ENCODE data around the gene PADI2.
A peak's percentile ranks its signal among the peaks of the same experiment; 100 is the strongest.

Gene PADI2

DNA sequence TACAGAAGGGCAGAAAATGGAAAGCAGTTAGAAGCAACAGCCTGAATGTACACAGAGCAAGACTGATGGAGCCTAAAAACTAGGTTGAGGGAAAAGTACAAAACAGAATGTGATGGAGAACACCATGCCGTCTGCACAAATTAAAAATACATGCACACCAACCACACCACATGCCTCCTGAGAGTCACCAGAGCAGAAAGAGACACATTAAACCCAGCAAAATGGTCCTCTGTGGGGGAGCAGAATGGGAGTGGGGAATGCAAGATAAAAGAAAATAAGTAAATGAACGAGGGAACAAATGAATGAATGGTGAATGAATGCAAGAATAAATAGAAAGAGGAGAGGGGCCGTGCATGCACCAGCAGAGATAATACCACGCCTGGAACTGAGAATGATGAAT, 24.1 kb downstream of the PADI2 start:
- no peaks in the 10 kb centered on the region for H3K36me3 ChIP-seq
- H3K9ac ChIP-seq, result no peak overlapping the region
- H3K27ac ChIP-seq, result no peak overlapping the region
- no peaks in the 10 kb centered on the region for H4K20me1 ChIP-seq
- H3K4me3 ChIP-seq, result no peak overlapping the region
- peaks cover 21% of the 10 kb centered on the region for H3K9me3 ChIP-seq
- peaks cover 46% of the 10 kb centered on the region for H3K4me1 ChIP-seq
- no peak for TF ChIP-seq Cebpa-rat (IDR thresholded peaks at IDR 0.05)
- no peaks in the 10 kb centered on the region for H3K27me3 ChIP-seq
- H3K4me2 ChIP-seq, result peak overlapping the region; percentile 33

- no peak overlapping the region for H3K9ac ChIP-seq
- no peaks in the 10 kb centered on the region for H3K36me3 ChIP-seq
- no peak for TF ChIP-seq Cebpa-rat (IDR thresholded peaks at IDR 0.05)
- peak overlapping the region; percentile 33 for H3K4me2 ChIP-seq
- H4K20me1 ChIP-seq, result no peaks in the 10 kb centered on the region
- H3K4me1 ChIP-seq, result peaks cover 41% of the 10 kb centered on the region
- no peaks in the 10 kb centered on the region for H3K27me3 ChIP-seq
- no peak overlapping the region for H3K27ac ChIP-seq
- no peak overlapping the region for H3K4me3 ChIP-seq
- peaks cover 21% of the 10 kb centered on the region for H3K9me3 ChIP-seq
Observed at GRCh38 chr1:17094664-17095063, 24.6 kb downstream of the PADI2 start.

DNA sequence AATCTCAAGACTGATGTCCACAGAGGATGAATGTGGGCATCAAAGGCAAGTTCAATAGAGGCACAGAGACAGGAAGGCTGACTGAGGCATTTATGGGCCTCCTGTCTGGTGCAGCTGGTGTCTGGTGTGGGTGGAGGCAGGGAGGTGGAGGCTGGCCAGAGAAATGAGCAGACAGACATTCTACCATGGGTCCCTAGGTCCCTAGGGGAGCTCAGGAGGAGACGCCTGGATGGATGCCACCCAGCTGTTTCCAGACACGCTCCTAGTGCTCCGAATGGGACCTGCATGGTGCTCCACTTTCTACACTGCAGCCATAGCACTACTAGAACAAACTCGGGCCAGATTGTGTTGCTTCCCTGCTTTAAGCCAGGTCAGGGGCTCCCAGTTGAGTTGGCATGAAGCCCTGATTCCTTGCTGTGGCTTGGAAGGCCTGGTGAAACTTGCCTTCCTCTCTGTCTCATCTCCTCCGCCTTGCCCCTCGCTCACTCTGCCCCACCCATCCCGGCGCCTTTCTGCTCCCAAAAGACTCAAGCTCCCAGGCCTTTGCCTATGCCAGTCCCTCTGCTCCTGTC, 25.3 kb downstream of the PADI2 start:
- Histone ChIP-seq H3K4me3 (no peak overlapping the region), H4K20me1 (no peaks in the 10 kb centered on the region), H3K4me1 (peaks cover 33% of the 10 kb centered on the region), H3K27ac (no peak overlapping the region), H3K4me2 (no peak overlapping the region), H3K36me3 (no peaks in the 10 kb centered on the region), H3K27me3 (no peaks in the 10 kb centered on the region), H3K9me3 (peaks cover 21% of the 10 kb centered on the region), H3K9ac (no peak overlapping the region)
- TF ChIP-seq Cebpa-rat (IDR thresholded peaks at IDR 0.05), result no peak

GRCh38 chr1:17091252-17091651, 28.0 kb downstream of the PADI2 start:
- no peak for TF ChIP-seq Cebpa-rat (IDR thresholded peaks at IDR 0.05)
- H3K27ac ChIP-seq, result no peak overlapping the region
- H3K9me3 ChIP-seq, result peaks cover 21% of the 10 kb centered on the region
- H3K36me3 ChIP-seq, result no peaks in the 10 kb centered on the region
- H3K27me3 ChIP-seq, result no peaks in the 10 kb centered on the region
- no peak overlapping the region for H3K4me3 ChIP-seq
- no peak overlapping the region for H3K4me2 ChIP-seq
- H4K20me1 ChIP-seq, result no peaks in the 10 kb centered on the region
- H3K9ac ChIP-seq, result no peak overlapping the region
- H3K4me1 ChIP-seq, result peaks cover 30% of the 10 kb centered on the region

GRCh38 chr1:17089506-17089905, 29.7 kb downstream of the PADI2 start:
- no peaks in the 10 kb centered on the region for H3K27me3 ChIP-seq
- no peaks in the 10 kb centered on the region for H3K36me3 ChIP-seq

GRCh38 chr1:17086751-17087150, 32.5 kb downstream of the PADI2 start:
- 0 out of 2 replicates have a peak, but pooled peaks cover under 1% of the 10 kb centered on the region for H3K9me3 ChIP-seq
- no peaks in the 10 kb centered on the region for H3K36me3 ChIP-seq
- no peaks in the 10 kb centered on the region for H3K27me3 ChIP-seq
- H3K4me3 ChIP-seq, result no peak overlapping the region
- TF ChIP-seq Cebpa-rat (IDR thresholded peaks at IDR 0.05), result no peak
- H3K9ac ChIP-seq, result no peak overlapping the region; the same call in 1 of the 2 replicates
- H3K4me2 ChIP-seq, result peak overlapping the region; percentile 1; the same call in 1 of the 2 replicates
- no peak overlapping the region for H3K27ac ChIP-seq
- H4K20me1 ChIP-seq, result no peaks in the 10 kb centered on the region
- peaks cover 14% of the 10 kb centered on the region; the same call in 1 of the 2 replicates for H3K4me1 ChIP-seq

More at GRCh38 chr1:17089506-17089905, 29.7 kb downstream of the PADI2 start:
- H3K4me1 ChIP-seq, result peaks cover 20% of the 10 kb centered on the region
- no peak overlapping the region for H3K27ac ChIP-seq
- H3K9me3 ChIP-seq, result peaks cover 21% of the 10 kb centered on the region
- no peak overlapping the region for H3K4me3 ChIP-seq
- H3K9ac ChIP-seq, result no peak overlapping the region
- H4K20me1 ChIP-seq, result no peaks in the 10 kb centered on the region
- H3K4me2 ChIP-seq, result no peak overlapping the region
- TF ChIP-seq Cebpa-rat (IDR thresholded peaks at IDR 0.05), result no peak

GRCh38 chr1:17084787-17085186, 34.5 kb downstream of the PADI2 start:
- H3K4me2 ChIP-seq, result no peak overlapping the region
- TF ChIP-seq Cebpa-rat (IDR thresholded peaks at IDR 0.05), result no peak
- no peaks in the 10 kb centered on the region for H3K36me3 ChIP-seq
- H3K27me3 ChIP-seq, result no peaks in the 10 kb centered on the region
- H3K9ac ChIP-seq, result no peak overlapping the region
- no peaks in the 10 kb centered on the region for H4K20me1 ChIP-seq
- no peak overlapping the region for H3K4me3 ChIP-seq
- H3K27ac ChIP-seq, result no peak overlapping the region
- H3K9me3 ChIP-seq, result no peaks in the 10 kb centered on the region
- peaks cover 14% of the 10 kb centered on the region; the same call in 1 of the 2 replicates for H3K4me1 ChIP-seq

GRCh38 chr1:17082761-17083160, 36.5 kb downstream of the PADI2 start:
- H3K36me3 ChIP-seq, result no peaks in the 10 kb centered on the region
- H4K20me1 ChIP-seq, result no peaks in the 10 kb centered on the region
- no peaks in the 10 kb centered on the region for H3K27me3 ChIP-seq
- peaks cover 14% of the 10 kb centered on the region; the same call in 1 of the 2 replicates for H3K4me1 ChIP-seq
- no peak overlapping the region for H3K27ac ChIP-seq
- TF ChIP-seq Cebpa-rat (IDR thresholded peaks at IDR 0.05), result no peak
- no peak overlapping the region for H3K4me2 ChIP-seq
- H3K9ac ChIP-seq, result no peak overlapping the region
- no peak overlapping the region for H3K4me3 ChIP-seq
- no peaks in the 10 kb centered on the region for H3K9me3 ChIP-seq

GRCh38 chr1:17081439-17081838, 37.8 kb downstream of the PADI2 start:
- H3K27ac ChIP-seq, result no peak overlapping the region
- H3K4me2 ChIP-seq, result no peak overlapping the region
- no peaks in the 10 kb centered on the region for H3K36me3 ChIP-seq
- no peak overlapping the region for H3K4me3 ChIP-seq
- H3K9ac ChIP-seq, result no peak overlapping the region
- no peaks in the 10 kb centered on the region for H3K9me3 ChIP-seq
- H4K20me1 ChIP-seq, result no peaks in the 10 kb centered on the region
- TF ChIP-seq Cebpa-rat (IDR thresholded peaks at IDR 0.05), result no peak
- peaks cover 6% of the 10 kb centered on the region; the same call in 1 of the 2 replicates for H3K4me1 ChIP-seq
- no peaks in the 10 kb centered on the region for H3K27me3 ChIP-seq

DNA sequence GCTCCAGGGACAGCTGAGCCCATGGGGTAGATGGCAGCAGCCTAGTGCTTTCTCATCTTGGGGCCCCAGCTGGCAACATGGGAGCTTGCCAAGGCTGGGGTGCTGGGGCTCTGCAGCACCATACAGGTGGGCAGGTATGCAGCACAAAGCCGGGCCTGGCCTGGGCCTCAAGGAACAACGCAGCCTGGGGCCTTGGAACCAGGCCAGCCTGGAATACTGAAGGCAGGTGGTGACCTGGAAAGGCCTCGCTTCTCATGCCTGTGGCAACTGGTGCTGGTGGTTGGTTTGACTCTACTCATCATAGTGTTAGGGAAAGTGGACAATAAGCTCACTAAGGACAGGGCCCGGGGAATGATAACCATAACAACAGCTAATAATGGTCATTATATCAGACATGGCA, 38.4 kb downstream of the PADI2 start:
- Histone ChIP-seq H4K20me1 (no peaks in the 10 kb centered on the region), H3K27ac (no peak overlapping the region), H3K36me3 (no peaks in the 10 kb centered on the region), H3K4me3 (no peak overlapping the region), H3K9me3 (no peaks in the 10 kb centered on the region), H3K27me3 (no peaks in the 10 kb centered on the region), H3K4me2 (no peak overlapping the region), H3K4me1 (no peaks in the 10 kb centered on the region; the same call in 1 of the 2 replicates), H3K9ac (no peak overlapping the region)
- TF ChIP-seq Cebpa-rat (IDR thresholded peaks at IDR 0.05), result no peak

Measured in BLaER1 (cell line).